ENCODE results near the gene PBX1. TPM values are rescaled to one million over a fixed set of nuclear protein-coding genes. Genes with fewer than 3 reads are reported as not detected.

The PBX1 gene
- polyA plus RNA-seq, 4 donors: 12.5 to 52.8 (median 14.6) TPM

GRCh38 chr1:164786980-164787833 lies 228.2 kb downstream of the PBX1 start:
- no peaks in the 10 kb centered on the region for H3K9me3 ChIP-seq (ENCODE audit: control insufficient read depth in 2 of 2, insufficient read depth in 1 of 2, low read depth in 1 of 2, low read length in 1 of 2)
- no peak for FAIRE-seq
- H3K4me3 ChIP-seq (ENCODE audit: low read depth in 1 of 3, low read length in 3 of 3): no peak overlapping the region
- WGBS, 3 donors: 21 to 26% (median 23%) methylated on average over 10 of the region's 10 CpGs
- peak; percentile 83 to 86 for DNase-seq
- H3K27me3 ChIP-seq (ENCODE audit: control insufficient read depth in 3 of 3, insufficient read depth in 3 of 3, low read length in 3 of 3): no peaks in the 10 kb centered on the region
- H3K27ac ChIP-seq (ENCODE audit: low read depth in 1 of 3, low read length in 2 of 3): peak overlapping the region in 1 of 3 donors; percentile 21
- peaks cover 0 to 7% (median 0%) of the 10 kb centered on the region in 3 donors for H3K36me3 ChIP-seq (ENCODE audit: control insufficient read depth in 3 of 3, insufficient read depth in 2 of 3, low read depth in 1 of 3, low read length in 3 of 3)
- H3K4me1 ChIP-seq (ENCODE audit: control insufficient read depth in 3 of 3, insufficient read depth in 2 of 3, low read depth in 1 of 3, low read length in 2 of 3): peaks cover 0 to 22% (median 0%) of the 10 kb centered on the region in 3 donors

DNA sequence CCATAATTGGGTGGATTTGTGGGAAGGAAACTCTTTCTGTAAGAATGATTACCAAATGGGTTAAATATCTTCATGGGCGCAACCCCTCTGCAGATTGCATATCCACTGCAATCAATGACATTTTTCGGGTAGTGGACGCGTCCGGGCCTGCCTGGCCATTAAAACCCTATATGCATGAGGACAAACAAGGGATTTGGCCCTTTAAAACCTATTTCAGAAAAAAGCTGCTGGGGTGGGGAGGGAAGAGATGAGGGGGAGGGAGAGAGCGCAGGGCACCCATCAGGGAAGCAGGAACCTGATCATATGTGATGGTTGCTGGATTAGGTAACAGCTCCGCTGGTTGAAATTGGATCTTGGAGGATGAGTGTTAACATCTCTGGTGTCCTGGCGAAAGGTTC lies 228.8 kb downstream of the PBX1 start:
- peaks cover 0 to 22% (median 0%) of the 10 kb centered on the region in 3 donors for H3K4me1 ChIP-seq (ENCODE audit: control insufficient read depth in 3 of 3, insufficient read depth in 2 of 3, low read depth in 1 of 3, low read length in 2 of 3)
- no peaks in the 10 kb centered on the region for H3K27me3 ChIP-seq (ENCODE audit: control insufficient read depth in 3 of 3, insufficient read depth in 3 of 3, low read length in 3 of 3)
- H3K36me3 ChIP-seq (ENCODE audit: control insufficient read depth in 3 of 3, insufficient read depth in 2 of 3, low read depth in 1 of 3, low read length in 3 of 3): peaks cover 0 to 13% (median 0%) of the 10 kb centered on the region in 3 donors
- no peaks in the 10 kb centered on the region for H3K9me3 ChIP-seq (ENCODE audit: control insufficient read depth in 2 of 2, insufficient read depth in 1 of 2, low read depth in 1 of 2, low read length in 1 of 2)
- H3K4me3 ChIP-seq (ENCODE audit: low read depth in 1 of 3, low read length in 3 of 3): no peak overlapping the region
- FAIRE-seq (no peak), DNase-seq (no peak)
- 82 to 89% (median 83%) methylated on average over 8 of the region's 8 CpGs for WGBS, 3 donors
- H3K27ac ChIP-seq (ENCODE audit: low read depth in 1 of 3, low read length in 2 of 3): no peak overlapping the region

GRCh38 chr1:164790081-164790480 lies 231.1 kb downstream of the PBX1 start:
- FAIRE-seq: no peak
- H3K9me3 ChIP-seq (ENCODE audit: control insufficient read depth in 2 of 2, insufficient read depth in 1 of 2, low read depth in 1 of 2, low read length in 1 of 2): no peaks in the 10 kb centered on the region
- H3K27ac ChIP-seq (ENCODE audit: low read depth in 1 of 3, low read length in 2 of 3): no peak overlapping the region

GRCh38 chr1:164792410-164793004 lies 233.5 kb downstream of the PBX1 start:
- Histone ChIP-seq H3K4me3 (ENCODE audit: low read depth in 1 of 3, low read length in 3 of 3) (no peak overlapping the region), H3K9me3 (ENCODE audit: control insufficient read depth in 2 of 2, insufficient read depth in 1 of 2, low read depth in 1 of 2, low read length in 1 of 2) (no peaks in the 10 kb centered on the region), H3K27me3 (ENCODE audit: control insufficient read depth in 3 of 3, insufficient read depth in 3 of 3, low read length in 3 of 3) (no peaks in the 10 kb centered on the region), H3K27ac (ENCODE audit: low read depth in 1 of 3, low read length in 2 of 3) (no peak overlapping the region), H3K4me1 (ENCODE audit: control insufficient read depth in 3 of 3, insufficient read depth in 2 of 3, low read depth in 1 of 3, low read length in 2 of 3) (peaks cover 0 to 9% (median 0%) of the 10 kb centered on the region in 3 donors), H3K36me3 (ENCODE audit: control insufficient read depth in 3 of 3, insufficient read depth in 2 of 3, low read depth in 1 of 3, low read length in 3 of 3) (peaks cover 0 to 7% (median 3%) of the 10 kb centered on the region in 3 donors)
- WGBS, 3 donors: 94 to 95% (median 95%) methylated on average over 21 of the region's 21 CpGs
- DNase-seq: no peak
- no peak for FAIRE-seq

More at GRCh38 chr1:164790081-164790480, 231.1 kb downstream of the PBX1 start:
- no peaks in the 10 kb centered on the region for H3K27me3 ChIP-seq (ENCODE audit: control insufficient read depth in 3 of 3, insufficient read depth in 3 of 3, low read length in 3 of 3)
- H3K4me3 ChIP-seq (ENCODE audit: low read depth in 1 of 3, low read length in 3 of 3): no peak overlapping the region
- WGBS, 3 donors: 69 to 87% (median 79%) methylated on average over 6 of the region's 6 CpGs
- peaks cover 0 to 22% (median 0%) of the 10 kb centered on the region in 3 donors for H3K4me1 ChIP-seq (ENCODE audit: control insufficient read depth in 3 of 3, insufficient read depth in 2 of 3, low read depth in 1 of 3, low read length in 2 of 3)
- H3K36me3 ChIP-seq (ENCODE audit: control insufficient read depth in 3 of 3, insufficient read depth in 2 of 3, low read depth in 1 of 3, low read length in 3 of 3): peaks cover 0 to 7% (median 3%) of the 10 kb centered on the region in 3 donors
- DNase-seq: no peak

GRCh38 chr1:164794356-164794755 lies 235.4 kb downstream of the PBX1 start:
- H3K4me3 ChIP-seq (ENCODE audit: low read depth in 1 of 3, low read length in 3 of 3): no peak overlapping the region
- FAIRE-seq (no peak), DNase-seq (peak in 1 of 2 donors; percentile 49)
- peaks cover 0 to 12% (median 3%) of the 10 kb centered on the region in 3 donors for H3K36me3 ChIP-seq (ENCODE audit: control insufficient read depth in 3 of 3, insufficient read depth in 2 of 3, low read depth in 1 of 3, low read length in 3 of 3)
- no peaks in the 10 kb centered on the region for H3K27me3 ChIP-seq (ENCODE audit: control insufficient read depth in 3 of 3, insufficient read depth in 3 of 3, low read length in 3 of 3)
- peaks cover 0 to 6% (median 0%) of the 10 kb centered on the region in 3 donors for H3K4me1 ChIP-seq (ENCODE audit: control insufficient read depth in 3 of 3, insufficient read depth in 2 of 3, low read depth in 1 of 3, low read length in 2 of 3)
- H3K27ac ChIP-seq (ENCODE audit: low read depth in 1 of 3, low read length in 2 of 3): peak overlapping the region in 2 of 3 donors; percentile 4 to 52
- 70 to 80% (median 78%) methylated on average over 2 of the region's 2 CpGs for WGBS, 3 donors
- no peaks in the 10 kb centered on the region for H3K9me3 ChIP-seq (ENCODE audit: control insufficient read depth in 2 of 2, insufficient read depth in 1 of 2, low read depth in 1 of 2, low read length in 1 of 2)

DNA sequence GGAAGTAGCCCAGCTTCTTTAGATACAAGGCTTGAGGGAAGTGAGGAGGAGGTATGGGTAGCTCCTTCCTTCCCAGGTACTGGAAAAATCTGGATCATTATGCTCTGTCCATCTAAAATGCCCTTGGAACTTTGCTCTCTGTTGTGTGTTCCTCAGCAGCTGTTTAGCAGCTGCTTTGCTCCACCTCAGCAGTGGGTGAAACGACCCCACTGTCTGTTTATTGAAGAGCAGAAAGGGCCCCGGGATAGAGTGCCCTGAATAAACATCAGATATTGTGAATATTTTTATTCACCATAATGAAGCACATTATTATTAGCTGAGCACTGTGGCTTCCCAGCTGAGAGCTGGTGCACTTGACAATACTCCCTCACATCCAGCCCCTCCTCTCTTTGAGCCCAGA lies 237.9 kb downstream of the PBX1 start:
- Histone ChIP-seq H3K36me3 (ENCODE audit: control insufficient read depth in 3 of 3, insufficient read depth in 2 of 3, low read depth in 1 of 3, low read length in 3 of 3) (peaks cover 3 to 21% (median 11%) of the 10 kb centered on the region in 3 donors), H3K27me3 (ENCODE audit: control insufficient read depth in 3 of 3, insufficient read depth in 3 of 3, low read length in 3 of 3) (no peaks in the 10 kb centered on the region), H3K4me3 (ENCODE audit: low read depth in 1 of 3, low read length in 3 of 3) (no peak overlapping the region), H3K9me3 (ENCODE audit: control insufficient read depth in 2 of 2, insufficient read depth in 1 of 2, low read depth in 1 of 2, low read length in 1 of 2) (no peaks in the 10 kb centered on the region), H3K4me1 (ENCODE audit: control insufficient read depth in 3 of 3, insufficient read depth in 2 of 3, low read depth in 1 of 3, low read length in 2 of 3) (peaks cover 0 to 6% (median 0%) of the 10 kb centered on the region in 3 donors), H3K27ac (ENCODE audit: low read depth in 1 of 3, low read length in 2 of 3) (no peak overlapping the region)
- DNase-seq: peak in 1 of 2 donors; percentile 26
- FAIRE-seq: no peak
- 12 to 31% (median 30%) methylated on average over 2 of the region's 2 CpGs for WGBS, 3 donors

- Histone ChIP-seq H3K9me3 (ENCODE audit: control insufficient read depth in 2 of 2, insufficient read depth in 1 of 2, low read depth in 1 of 2, low read length in 1 of 2) (no peaks in the 10 kb centered on the region), H3K4me1 (ENCODE audit: control insufficient read depth in 3 of 3, insufficient read depth in 2 of 3, low read depth in 1 of 3, low read length in 2 of 3) (peaks cover 0 to 9% (median 9%) of the 10 kb centered on the region in 3 donors), H3K4me3 (ENCODE audit: low read depth in 1 of 3, low read length in 3 of 3) (no peak overlapping the region), H3K27ac (ENCODE audit: low read depth in 1 of 3, low read length in 2 of 3) (no peak overlapping the region), H3K27me3 (ENCODE audit: control insufficient read depth in 3 of 3, insufficient read depth in 3 of 3, low read length in 3 of 3) (no peaks in the 10 kb centered on the region), H3K36me3 (ENCODE audit: control insufficient read depth in 3 of 3, insufficient read depth in 2 of 3, low read depth in 1 of 3, low read length in 3 of 3) (peaks cover 3 to 23% (median 11%) of the 10 kb centered on the region in 3 donors)
- DNase-seq (no peak), FAIRE-seq (no peak)
- WGBS, 3 donors: 70 to 90% (median 88%) methylated on average over 6 of the region's 6 CpGs
These were observed 242.3 kb downstream of the PBX1 start for GRCh38 chr1:164801246-164801731.

DNA sequence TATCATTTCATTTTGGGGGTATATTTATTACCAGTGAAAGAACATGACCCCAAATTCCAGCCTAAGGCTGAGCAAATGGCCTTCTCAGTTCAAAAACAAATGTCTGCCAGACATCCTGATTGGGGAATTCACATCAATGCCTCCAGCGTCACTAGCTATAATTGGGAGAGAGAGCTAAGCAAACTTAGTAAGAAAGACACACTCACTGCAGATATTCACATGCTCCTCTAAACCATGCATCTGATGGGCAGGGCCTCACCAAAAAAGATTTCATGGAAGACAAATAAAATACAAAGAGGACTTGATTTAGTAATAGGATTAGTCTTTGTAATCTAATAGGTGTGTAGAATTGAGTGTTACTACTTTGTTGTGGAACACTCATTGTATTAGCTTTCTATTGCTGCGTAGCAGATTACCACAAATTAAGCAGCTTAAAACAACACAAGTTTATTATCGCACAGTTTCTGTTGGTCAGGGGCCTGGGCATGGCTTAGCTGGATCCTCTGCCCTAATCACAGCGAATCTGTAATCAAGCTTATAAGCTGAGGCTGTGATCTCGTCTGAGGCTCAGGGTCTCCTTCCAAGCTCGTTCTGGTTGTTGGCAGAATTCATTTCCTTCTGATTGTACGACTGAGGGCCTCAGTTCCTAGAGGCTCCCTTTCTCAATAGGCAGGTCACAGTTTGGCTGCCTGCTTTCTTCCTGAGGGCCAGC lies 243.0 kb downstream of the PBX1 start:
- Histone ChIP-seq H3K27ac (ENCODE audit: low read depth in 1 of 3, low read length in 2 of 3) (no peak overlapping the region), H3K4me1 (ENCODE audit: control insufficient read depth in 3 of 3, insufficient read depth in 2 of 3, low read depth in 1 of 3, low read length in 2 of 3) (peaks cover 0 to 10% (median 5%) of the 10 kb centered on the region in 3 donors), H3K4me3 (ENCODE audit: low read depth in 1 of 3, low read length in 3 of 3) (no peak overlapping the region), H3K9me3 (ENCODE audit: control insufficient read depth in 2 of 2, insufficient read depth in 1 of 2, low read depth in 1 of 2, low read length in 1 of 2) (no peaks in the 10 kb centered on the region), H3K36me3 (ENCODE audit: control insufficient read depth in 3 of 3, insufficient read depth in 2 of 3, low read depth in 1 of 3, low read length in 3 of 3) (peaks cover 3 to 25% (median 11%) of the 10 kb centered on the region in 3 donors), H3K27me3 (ENCODE audit: control insufficient read depth in 3 of 3, insufficient read depth in 3 of 3, low read length in 3 of 3) (no peaks in the 10 kb centered on the region)
- 66 to 89% (median 87%) methylated on average over 7 of the region's 7 CpGs for WGBS, 3 donors
- DNase-seq (no peak), FAIRE-seq (no peak)

All from small intestine (tissue), 7 donors.